ENCODE data around the gene AP4S1.
A peak's percentile ranks its signal among the peaks of the same experiment; 100 is the strongest.

AP4S1 gene

DNA sequence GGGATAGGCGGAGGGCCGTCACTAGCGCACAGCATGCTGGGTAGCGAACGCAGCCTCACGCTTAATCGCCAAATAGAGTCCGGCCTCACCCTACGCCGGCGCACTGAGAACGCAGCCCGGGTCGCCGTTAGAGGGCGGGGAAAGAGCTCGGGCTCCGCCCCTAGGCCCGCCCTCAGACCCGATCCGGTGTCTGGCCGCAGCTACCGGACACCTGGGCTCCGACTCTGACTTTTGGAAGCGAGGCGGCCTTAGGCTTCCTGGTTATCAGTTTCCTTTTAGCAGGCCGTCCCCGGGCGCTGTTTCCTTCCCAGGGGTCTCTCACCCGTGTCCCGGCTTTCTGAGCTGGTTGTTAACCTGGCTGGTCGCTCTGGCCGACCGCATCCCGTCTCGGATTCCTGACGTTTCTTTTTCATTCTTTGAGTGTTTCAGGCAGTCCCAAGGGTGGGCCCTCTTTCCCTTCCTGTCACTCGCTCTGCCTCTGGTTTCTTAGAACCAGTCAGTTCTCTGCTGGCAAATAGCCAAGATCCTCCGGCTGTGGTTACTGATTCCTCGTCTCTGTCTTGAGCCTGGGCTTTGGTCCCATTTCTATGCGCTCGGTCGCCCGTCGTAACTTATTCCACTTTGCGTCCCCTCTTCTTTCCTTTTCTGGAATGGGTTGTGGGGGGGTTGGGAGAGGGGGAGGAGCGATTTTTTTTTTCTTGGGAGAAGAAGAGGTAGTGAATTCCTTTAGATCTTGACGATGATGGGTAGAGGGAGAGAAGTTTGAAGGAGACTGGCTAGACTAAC is 1.2 kb downstream of the AP4S1 start:
- ATAC-seq (ENCODE audit: low read depth), result peak; percentile 92
- peak overlapping the region; percentile 95 for H3K27ac ChIP-seq (ENCODE audit: poor library complexity, severe bottlenecking)
- H3K4me1 ChIP-seq (ENCODE audit: insufficient read depth, poor library complexity, severe bottlenecking), result peaks cover 29% of the 10 kb centered on the region
- DNase-seq (ENCODE audit: low spot score), result peak; percentile 98
- peak overlapping the region; percentile 81 for H3K4me3 ChIP-seq (ENCODE audit: severe bottlenecking)
- no peaks in the 10 kb centered on the region for H3K9me3 ChIP-seq (ENCODE audit: severe bottlenecking)
- TF ChIP-seq, protein P1, sequence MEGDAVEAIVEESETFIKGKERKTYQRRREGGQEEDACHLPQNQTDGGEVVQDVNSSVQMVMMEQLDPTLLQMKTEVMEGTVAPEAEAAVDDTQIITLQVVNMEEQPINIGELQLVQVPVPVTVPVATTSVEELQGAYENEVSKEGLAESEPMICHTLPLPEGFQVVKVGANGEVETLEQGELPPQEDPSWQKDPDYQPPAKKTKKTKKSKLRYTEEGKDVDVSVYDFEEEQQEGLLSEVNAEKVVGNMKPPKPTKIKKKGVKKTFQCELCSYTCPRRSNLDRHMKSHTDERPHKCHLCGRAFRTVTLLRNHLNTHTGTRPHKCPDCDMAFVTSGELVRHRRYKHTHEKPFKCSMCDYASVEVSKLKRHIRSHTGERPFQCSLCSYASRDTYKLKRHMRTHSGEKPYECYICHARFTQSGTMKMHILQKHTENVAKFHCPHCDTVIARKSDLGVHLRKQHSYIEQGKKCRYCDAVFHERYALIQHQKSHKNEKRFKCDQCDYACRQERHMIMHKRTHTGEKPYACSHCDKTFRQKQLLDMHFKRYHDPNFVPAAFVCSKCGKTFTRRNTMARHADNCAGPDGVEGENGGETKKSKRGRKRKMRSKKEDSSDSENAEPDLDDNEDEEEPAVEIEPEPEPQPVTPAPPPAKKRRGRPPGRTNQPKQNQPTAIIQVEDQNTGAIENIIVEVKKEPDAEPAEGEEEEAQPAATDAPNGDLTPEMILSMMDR (IDR thresholded peaks at IDR 0.05; ENCODE audit: poor library complexity, severe bottlenecking), result no peak
- H3K27me3 ChIP-seq (ENCODE audit: insufficient read depth, poor library complexity, severe bottlenecking), result no peaks in the 10 kb centered on the region
- peaks cover 24% of the 10 kb centered on the region for H3K36me3 ChIP-seq (ENCODE audit: low read depth)

DNA sequence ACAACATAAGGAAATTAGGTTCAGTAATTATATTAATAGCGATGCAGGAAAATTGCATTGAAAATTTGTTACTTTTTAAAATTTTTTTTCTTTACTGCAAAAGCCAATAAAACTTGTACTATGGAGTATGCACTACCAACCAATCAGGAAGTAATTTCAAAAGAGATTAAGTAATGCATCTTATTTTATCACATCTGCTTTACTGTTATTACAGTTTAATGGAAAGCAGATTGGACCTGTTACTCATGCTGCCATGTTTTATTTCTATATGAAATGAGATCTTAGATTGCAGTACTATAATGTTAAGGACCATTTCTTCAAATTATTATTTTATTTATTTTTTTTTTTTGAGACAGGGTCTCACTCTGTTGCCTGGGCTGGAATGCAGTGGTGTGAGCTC is 2.4 kb downstream of the AP4S1 start:
- TF ChIP-seq, protein P1 (IDR thresholded peaks at IDR 0.05; ENCODE audit: poor library complexity, severe bottlenecking), result no peak
- H3K27me3 ChIP-seq (ENCODE audit: insufficient read depth, poor library complexity, severe bottlenecking), result no peaks in the 10 kb centered on the region
- ATAC-seq (ENCODE audit: low read depth) (no peak), DNase-seq (ENCODE audit: low spot score) (no peak)
- peak overlapping the region; percentile 81 for H3K4me3 ChIP-seq (ENCODE audit: severe bottlenecking)
- no peaks in the 10 kb centered on the region for H3K9me3 ChIP-seq (ENCODE audit: severe bottlenecking)
- H3K4me1 ChIP-seq (ENCODE audit: insufficient read depth, poor library complexity, severe bottlenecking), result peaks cover 40% of the 10 kb centered on the region
- peaks cover 12% of the 10 kb centered on the region for H3K36me3 ChIP-seq (ENCODE audit: low read depth)
- H3K27ac ChIP-seq (ENCODE audit: poor library complexity, severe bottlenecking), result peak overlapping the region; percentile 95

DNA sequence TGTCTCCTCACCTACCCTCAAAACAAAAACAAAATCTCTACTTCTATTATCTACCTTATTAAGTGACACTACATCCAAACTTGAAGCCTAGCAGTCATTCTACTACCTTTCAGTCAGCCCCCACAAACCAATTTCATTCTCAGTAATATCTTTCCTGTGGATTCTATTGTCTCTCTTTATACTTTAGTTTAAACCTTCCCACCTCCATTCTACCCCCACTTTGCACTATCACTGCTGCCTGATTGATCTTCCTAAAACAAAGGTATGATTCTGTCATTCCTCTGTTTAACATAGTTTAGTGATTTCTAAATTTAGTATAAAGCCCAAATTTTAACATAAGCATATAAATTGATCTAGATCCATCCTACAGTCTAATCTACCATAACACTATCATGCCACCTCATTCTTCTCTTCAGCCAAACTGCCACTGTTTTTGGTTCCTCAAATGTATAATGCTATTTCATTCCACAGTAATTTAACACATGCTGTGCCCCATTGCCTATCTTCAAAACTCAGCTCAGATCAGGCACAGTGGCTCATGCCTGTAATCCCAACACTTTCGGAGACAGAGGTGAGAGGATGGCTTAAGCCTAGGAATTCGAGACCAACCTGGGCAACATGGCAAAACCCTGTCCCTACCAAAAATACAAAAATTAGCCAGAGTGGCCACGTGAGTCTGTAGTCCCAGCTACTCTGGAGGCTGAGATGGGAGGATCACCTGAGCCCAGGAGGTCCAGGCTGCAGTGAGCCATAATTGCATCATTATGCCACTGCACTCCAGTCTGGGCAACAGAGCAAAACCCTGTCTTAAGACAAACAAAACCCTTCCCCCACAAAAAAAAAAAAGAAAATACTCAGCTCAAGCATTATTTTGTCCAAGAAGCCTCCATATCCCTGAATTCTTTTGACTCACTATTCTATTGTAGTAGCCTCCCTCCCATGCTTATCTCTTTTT is 3.8 kb downstream of the AP4S1 start:
- H3K36me3 ChIP-seq (ENCODE audit: low read depth), result peaks cover 5% of the 10 kb centered on the region; the same call in 1 of the 2 replicates
- ATAC-seq (ENCODE audit: low read depth) (no peak), DNase-seq (ENCODE audit: low spot score) (no peak)
- TF ChIP-seq, protein P1 (IDR thresholded peaks at IDR 0.05; ENCODE audit: poor library complexity, severe bottlenecking), result no peak
- H3K27ac ChIP-seq (ENCODE audit: poor library complexity, severe bottlenecking), result peak overlapping the region; percentile 95
- H3K4me1 ChIP-seq (ENCODE audit: insufficient read depth, poor library complexity, severe bottlenecking), result peaks cover 41% of the 10 kb centered on the region
- H3K4me3 ChIP-seq (ENCODE audit: severe bottlenecking), result no peak overlapping the region
- H3K9me3 ChIP-seq (ENCODE audit: severe bottlenecking), result no peaks in the 10 kb centered on the region
- no peaks in the 10 kb centered on the region for H3K27me3 ChIP-seq (ENCODE audit: insufficient read depth, poor library complexity, severe bottlenecking)

DNA sequence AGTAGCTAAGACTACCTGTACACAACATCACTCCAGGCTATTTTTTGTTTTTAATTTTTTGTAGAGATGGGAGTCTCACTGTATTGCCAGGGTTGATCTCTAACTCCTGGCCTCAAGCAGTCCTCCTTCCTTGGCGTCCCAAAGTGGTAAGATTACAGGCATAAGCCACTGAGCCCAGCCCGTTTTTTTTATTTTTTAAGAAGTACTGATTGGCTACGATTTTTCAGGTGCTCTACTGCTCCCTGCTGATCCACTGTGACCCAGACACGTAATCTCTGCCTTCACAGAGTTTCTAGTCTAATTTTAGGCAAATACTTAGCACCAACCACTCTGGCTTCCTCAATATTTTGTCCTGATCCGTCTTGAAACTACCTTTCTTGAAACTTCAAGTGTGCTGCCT is 5.0 kb downstream of the AP4S1 start:
- H3K27me3 ChIP-seq (ENCODE audit: insufficient read depth, poor library complexity, severe bottlenecking), result no peaks in the 10 kb centered on the region
- no peak for ATAC-seq (ENCODE audit: low read depth)
- no peak overlapping the region for H3K4me3 ChIP-seq (ENCODE audit: severe bottlenecking)
- H3K36me3 ChIP-seq (ENCODE audit: low read depth), result no peaks in the 10 kb centered on the region
- H3K27ac ChIP-seq (ENCODE audit: poor library complexity, severe bottlenecking), result peak overlapping the region; percentile 82
- peaks cover 38% of the 10 kb centered on the region for H3K4me1 ChIP-seq (ENCODE audit: insufficient read depth, poor library complexity, severe bottlenecking)
- TF ChIP-seq, protein P1 (IDR thresholded peaks at IDR 0.05; ENCODE audit: poor library complexity, severe bottlenecking), result no peak
- H3K9me3 ChIP-seq (ENCODE audit: severe bottlenecking), result no peaks in the 10 kb centered on the region
- no peak for DNase-seq (ENCODE audit: low spot score)

All from RWPE2 (cell line).